SK-N-SH (cell line): ENCODE results near the gene CD244. TPM values are rescaled to one million over a fixed set of nuclear protein-coding genes. Genes with fewer than 3 reads are reported as not detected.

Experiments used
- CTCF ChIA-PET: fragments of 300-600, 350-600 bp; formaldehyde crosslinking; extraction: SDS; loops from one replicate; lab custom pipeline; 2021; lab: Yijun Ruan, JAX
- POLR2A ChIA-PET: fragments of 350-600 bp; sonication (Branson Sonifier 250); formaldehyde crosslinking; extraction: SDS; loops from one replicate; lab custom pipeline; 2020; ENCODE audit warnings: antibody characterized with exemption, inconsistent platforms; lab: Yijun Ruan, JAX
- DNase-seq: peaks from one replicate; pipeline ENCODE4 v3.0.0; 2012
- H2AFZ ChIP-seq: fragments of 200-600 bp; sonication (generic); 2 replicates; pipeline ENCODE4 v1.8.1; 2016; ENCODE audit warnings: antibody characterized with exemption, mild to moderate bottlenecking, low read depth
- H3F3A ChIP-seq: fragments of 200-600 bp; sonication (generic); replicated peaks from 2 replicates; pipeline ENCODE3; 2016; ENCODE audit warnings: antibody characterized with exemption, mild to moderate bottlenecking; ENCODE audit not compliant: insufficient read depth
- H3K27ac ChIP-seq, 2 experiments: fragments of 200-500 bp in 1 of 2; fragments of 200-600 bp in 1 of 2; sonication (Bioruptor generic) in 1 of 2; sonication (generic), shearing (Covaris generic) in 1 of 2; 2 replicates each; pipeline versions ENCODE4 v1.5.1 to v1.6.1; 2014 to 2016; ENCODE audit warnings: low read depth in 2 of 2, inconsistent platforms in 1 of 2, low read length in 1 of 2, mild to moderate bottlenecking in 1 of 2, mixed read lengths in 1 of 2
- H3K27me3 ChIP-seq: fragments of 200-600 bp; sonication (generic), shearing (Covaris generic); 2 replicates; pipeline ENCODE4 v1.6.1; 2016; ENCODE audit warnings: mixed run types; ENCODE audit not compliant: insufficient read depth
- H3K36me3 ChIP-seq, 2 experiments: fragments of 200-500 bp in 1 of 2; fragments of 200-600 bp in 1 of 2; sonication (Bioruptor generic) in 1 of 2; sonication (generic) in 1 of 2; replicated peaks in 1 of 2; 2 replicates each; pipeline versions ENCODE3 to v1.5.1; 2014 to 2016; ENCODE audit warnings: low read length in 1 of 2, mild to moderate bottlenecking in 1 of 2; ENCODE audit not compliant: insufficient read depth in 2 of 2, control insufficient read depth in 1 of 2
- H3K4me1 ChIP-seq, 2 experiments: fragments of 200-500 bp in 1 of 2; fragments of 200-600 bp in 1 of 2; sonication (Bioruptor generic) in 1 of 2; sonication (generic), shearing (Covaris generic) in 1 of 2; 2 replicates each; pipeline versions ENCODE4 v1.5.1 to v1.6.1; 2014 to 2016; ENCODE audit warnings: low read depth in 1 of 2, low read length in 1 of 2, mixed run types in 1 of 2; ENCODE audit not compliant: insufficient read depth in 2 of 2, control insufficient read depth in 1 of 2
- H3K4me2 ChIP-seq: fragments of 200-600 bp; sonication (generic), shearing (Covaris generic); 2 replicates; pipeline ENCODE4 v1.6.1; 2017; ENCODE audit warnings: mixed run types
- H3K4me3 ChIP-seq, 2 experiments: fragments of 200-500 bp in 1 of 2; fragments of 200-600 bp in 1 of 2; sonication (Bioruptor generic) in 1 of 2; sonication (generic), shearing (Covaris generic) in 1 of 2; 2 replicates each; pipeline versions ENCODE4 v1.5.1 to v1.8.1; 2014 to 2016; ENCODE audit warnings: low read depth in 2 of 2, inconsistent platforms in 1 of 2, low read length in 1 of 2, mild to moderate bottlenecking in 1 of 2, mixed read lengths in 1 of 2, moderate library complexity in 1 of 2
- H3K79me2 ChIP-seq: fragments of 200-600 bp; sonication (generic); 2 replicates; pipeline ENCODE4 v1.8.1; 2017; ENCODE audit warnings: mild to moderate bottlenecking; ENCODE audit not compliant: insufficient read depth
- H3K9ac ChIP-seq: fragments of 200-600 bp; sonication (generic); 2 replicates; pipeline ENCODE4 v1.6.1; 2017; ENCODE audit warnings: mixed run types
- H3K9me2 ChIP-seq: fragments of 200-600 bp; sonication (generic); 2 replicates; pipeline ENCODE4 v1.6.1; 2017; ENCODE audit warnings: mixed run types
- H3K9me3 ChIP-seq: fragments of 200-600 bp; sonication (generic); 2 replicates; pipeline ENCODE4 v1.6.1; 2017; ENCODE audit warnings: mixed run types, mild to moderate bottlenecking, moderate library complexity
- H4K20me1 ChIP-seq: fragments of 200-600 bp; sonication (generic); 2 replicates; pipeline ENCODE4 v1.6.1; 2017; ENCODE audit warnings: mild to moderate bottlenecking, mixed run types; ENCODE audit not compliant: insufficient read depth
- CTCF ChIP-seq: fragments of 200-600 bp; sonication (generic); IDR thresholded peaks from 2 replicates; pipeline ENCODE4 v1.6.1; 2017; ENCODE audit warnings: antibody characterized with exemption, mild to moderate bottlenecking, moderate library complexity
- FOXJ3 ChIP-seq: sonication (generic); formaldehyde crosslinking; IDR thresholded peaks from 2 replicates; pipeline ENCODE4 v1.5.1; 2020; ENCODE audit warnings: mild to moderate bottlenecking, missing genetic modification reagents
- GABPA ChIP-seq: IDR thresholded peaks from 2 replicates; pipeline ENCODE4 v1.4.0; 2012; ENCODE audit warnings: low read depth, mild to moderate bottlenecking
- IRF3 ChIP-seq: fragments of 150-350 bp; IDR thresholded peaks from 2 replicates; pipeline ENCODE4 v1.6.1; 2016; ENCODE audit warnings: mild to moderate bottlenecking, low read depth, low read length
- MAX ChIP-seq: IDR thresholded peaks from 2 replicates; pipeline ENCODE4 v1.4.0; 2012; ENCODE audit warnings: low read depth
- MXI1 ChIP-seq: IDR thresholded peaks from 2 replicates; pipeline ENCODE4 v1.6.1; 2012; ENCODE audit warnings: mild to moderate bottlenecking, low read depth, low read length, improper control_type of control experiment
- NFIC ChIP-seq: IDR thresholded peaks from 2 replicates; pipeline ENCODE4 v1.4.0; 2012; ENCODE audit warnings: borderline replicate concordance
- NRF1 ChIP-seq: IDR thresholded peaks from 2 replicates; pipeline ENCODE4 v1.6.1; 2012; ENCODE audit warnings: low read depth, mild to moderate bottlenecking, low read length
- PBX3 ChIP-seq: IDR thresholded peaks from 2 replicates; pipeline ENCODE4; 2012
- RAD21 ChIP-seq: IDR thresholded peaks from 2 replicates; pipeline ENCODE4 v1.6.1; 2012; ENCODE audit warnings: mild to moderate bottlenecking, low read length
- SMC3 ChIP-seq: IDR thresholded peaks from 2 replicates; pipeline ENCODE4 v1.6.1; 2012; ENCODE audit warnings: low read depth, low read length, improper control_type of control experiment
- TEAD4 ChIP-seq: IDR thresholded peaks from 2 replicates; pipeline ENCODE4 v1.4.0; 2012; ENCODE audit warnings: mild to moderate bottlenecking, borderline replicate concordance; ENCODE audit not compliant: insufficient read depth
- WGBS: methylation state at CpG from one replicate; pipeline ENCODE4 v1.1.6; 2017; ENCODE audit warnings: low lambda C conversion rate; 5-methylcytosine and 5-hydroxymethylcytosine counted together
- polyA plus RNA-seq, 3 experiments: library from polyadenylated mRNA; depleted of rRNA; stranded (reverse); fragments of >200 nt; gene quantifications; 2 replicates each; pipeline ENCODE4 v1.2.3, GENCODE V29; 2012
- TF ChIP-seq, protein P1 (sequence below): fragments of 150-350 bp; IDR thresholded peaks from 2 replicates; pipeline ENCODE4 v1.6.1; 2017; ENCODE audit warnings: antibody characterized with exemption, low read length, low read depth, borderline replicate concordance
- TF ChIP-seq, protein P2 (sequence below): IDR thresholded peaks from 2 replicates; pipeline ENCODE4 v1.4.0; 2012; ENCODE audit warnings: low read depth, borderline replicate concordance

CD244 gene
- polyA plus RNA-seq, 1 of the 3 experiments (the other 2 are of a cell fraction) = not detected

DNA sequence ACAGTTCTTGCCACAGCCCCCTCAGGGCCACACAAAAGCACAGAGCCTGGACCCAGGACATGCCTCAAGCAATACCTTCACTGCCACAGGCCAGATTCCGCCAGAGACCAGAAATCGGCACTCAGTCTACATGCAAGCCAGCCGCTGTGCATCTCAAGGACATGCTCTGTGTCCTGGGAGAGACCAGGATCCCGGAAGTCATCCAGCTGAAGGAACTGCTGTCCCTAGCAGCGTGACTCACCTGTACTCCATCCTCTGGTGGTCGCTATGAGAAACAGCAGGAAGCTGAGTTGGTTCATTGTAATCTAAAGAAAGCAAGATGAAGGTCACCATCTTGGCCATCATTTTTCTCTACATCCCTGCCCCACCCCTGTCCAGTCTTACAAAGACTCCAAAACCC lies 21.9 kb upstream of the CD244 start:
- Histone ChIP-seq H3K27ac (no peak overlapping the region), H3K79me2 (no peaks in the 10 kb centered on the region), H3K9ac (no peak overlapping the region), H3K27me3 (no peaks in the 10 kb centered on the region; the same call in 1 of the 2 replicates), H3K9me3 (no peaks in the 10 kb centered on the region), H3K4me3 (no peak overlapping the region), H3K4me1 (no peaks in the 10 kb centered on the region), H3F3A (no peaks in the 10 kb centered on the region), H3K36me3 (no peaks in the 10 kb centered on the region), H4K20me1 (no peaks in the 10 kb centered on the region), H3K4me2 (no peak overlapping the region), H2AFZ (no peak overlapping the region), H3K9me2 (no peaks in the 10 kb centered on the region)
- CTCF ChIA-PET = interaction anchor here (0.5 to 1.8 kb wide), 9 partner anchors 10 to 210 kb away, joined by 3 to 7 read pairs (median 3); no protein-coding TSS in a partner anchor
- WGBS = 33% methylated on average over 6 of the region's 6 CpGs
- no peak for TF ChIP-seq IRF3
- no peak for TF ChIP-seq PBX3
- TF ChIP-seq, protein P1, sequence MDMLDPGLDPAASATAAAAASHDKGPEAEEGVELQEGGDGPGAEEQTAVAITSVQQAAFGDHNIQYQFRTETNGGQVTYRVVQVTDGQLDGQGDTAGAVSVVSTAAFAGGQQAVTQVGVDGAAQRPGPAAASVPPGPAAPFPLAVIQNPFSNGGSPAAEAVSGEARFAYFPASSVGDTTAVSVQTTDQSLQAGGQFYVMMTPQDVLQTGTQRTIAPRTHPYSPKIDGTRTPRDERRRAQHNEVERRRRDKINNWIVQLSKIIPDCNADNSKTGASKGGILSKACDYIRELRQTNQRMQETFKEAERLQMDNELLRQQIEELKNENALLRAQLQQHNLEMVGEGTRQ = no peak
- TF ChIP-seq FOXJ3 (CRISPR knock-in tag) = no peak
- TF ChIP-seq NRF1 = no peak
- TF ChIP-seq, protein P2, sequence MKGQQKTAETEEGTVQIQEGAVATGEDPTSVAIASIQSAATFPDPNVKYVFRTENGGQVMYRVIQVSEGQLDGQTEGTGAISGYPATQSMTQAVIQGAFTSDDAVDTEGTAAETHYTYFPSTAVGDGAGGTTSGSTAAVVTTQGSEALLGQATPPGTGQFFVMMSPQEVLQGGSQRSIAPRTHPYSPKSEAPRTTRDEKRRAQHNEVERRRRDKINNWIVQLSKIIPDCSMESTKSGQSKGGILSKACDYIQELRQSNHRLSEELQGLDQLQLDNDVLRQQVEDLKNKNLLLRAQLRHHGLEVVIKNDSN = no peak
- TF ChIP-seq TEAD4 = no peak
- no peak for TF ChIP-seq NFIC
- TF ChIP-seq RAD21 = peak; percentile 13; the same call in 1 of the 2 replicates
- TF ChIP-seq MAX = no peak
- peak; percentile 50 for TF ChIP-seq CTCF
- TF ChIP-seq MXI1 = no peak
- no peak for TF ChIP-seq GABPA
- TF ChIP-seq SMC3 = peak; percentile 29; the same call in 1 of the 2 replicates
- POLR2A ChIA-PET = no interaction called here
- peak; percentile 35 for DNase-seq
